Muscle layer of duodenum (tissue), 2 donors: ENCODE measurements around the gene RNLS.
A peak's percentile ranks its signal among the peaks of the same experiment; 100 is the strongest.

Experiments used
- H3K27ac ChIP-seq: one replicate; pipeline ENCODE4 v1.7.0; 2013; ENCODE audit warnings: mild to moderate bottlenecking, low read length
- H3K27me3 ChIP-seq: one replicate; pipeline ENCODE4 v1.7.0; 2013; ENCODE audit warnings: low read depth, mild to moderate bottlenecking, control low read depth, low read length
- H3K36me3 ChIP-seq, 2 donors: one replicate each; pipeline ENCODE4 v1.7.0; 2013; ENCODE audit warnings: low read length in 2 of 2, control low read depth in 1 of 2, mild to moderate bottlenecking in 1 of 2; ENCODE audit not compliant: insufficient read depth in 2 of 2, control insufficient read depth in 1 of 2
- H3K4me1 ChIP-seq, 2 donors: one replicate each; pipeline ENCODE4 v1.7.0; 2013; ENCODE audit warnings: low read length in 2 of 2, mild to moderate bottlenecking in 2 of 2, control low read depth in 1 of 2, moderate library complexity in 1 of 2; ENCODE audit not compliant: insufficient read depth in 2 of 2, control insufficient read depth in 1 of 2
- H3K4me3 ChIP-seq, 2 donors: one replicate each; pipeline ENCODE4 v1.7.0; 2013; ENCODE audit warnings: low read length in 2 of 2, low read depth in 1 of 2, mild to moderate bottlenecking in 1 of 2
- H3K9me3 ChIP-seq, 2 donors: one replicate each; pipeline ENCODE4 v1.7.0; 2013; ENCODE audit warnings: low read length in 2 of 2, control low read depth in 1 of 2, mild to moderate bottlenecking in 1 of 2; ENCODE audit not compliant: control insufficient read depth in 1 of 2
- donor health status: healthy.

The RNLS gene

DNA sequence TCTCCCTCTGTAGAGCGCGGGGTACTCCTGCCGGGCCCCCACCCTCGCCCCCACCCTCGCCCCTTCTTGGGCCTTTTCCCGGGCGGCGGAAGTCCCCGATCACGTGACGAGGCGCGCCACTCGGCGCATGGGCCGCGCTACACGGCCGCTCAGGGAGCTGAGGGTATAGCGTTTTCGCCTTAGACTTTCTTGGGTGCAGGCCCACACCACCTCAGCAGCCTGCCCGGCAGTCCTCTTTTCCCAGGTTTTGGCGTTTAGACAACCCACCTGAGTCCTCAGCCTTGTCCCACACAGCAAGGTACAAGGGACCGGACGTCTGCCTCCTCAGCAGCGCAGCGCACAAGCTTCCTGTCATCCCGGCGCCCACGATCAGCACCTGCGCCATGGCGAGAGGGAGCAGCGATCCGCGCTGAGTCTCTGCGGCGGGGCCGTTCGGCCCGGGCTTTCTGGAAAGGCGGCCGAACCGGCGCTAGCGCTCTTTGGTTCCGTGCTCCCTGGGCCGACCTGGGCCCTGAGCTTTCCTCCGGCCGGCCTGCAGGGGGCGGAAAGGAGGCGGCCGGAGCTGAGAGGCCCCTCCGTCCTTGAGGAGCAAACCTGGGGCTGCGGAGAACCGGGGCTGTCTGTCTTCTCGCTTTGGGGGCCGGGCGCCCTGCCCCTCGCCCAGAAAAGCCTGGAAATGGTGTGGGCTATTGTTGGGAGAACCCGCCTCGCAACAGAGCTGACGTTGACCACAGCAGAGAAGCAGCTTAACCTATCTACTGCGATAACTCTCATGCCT is at the start of gene RNLS:
Gene RNLS, minus strand, starts transcription at position 513 of the 778 bp plus-strand sequence.
- H3K9me3 ChIP-seq = no peaks in the 10 kb centered on the region
- H3K27ac ChIP-seq = peak within 1 kb of the TSS; percentile 88
- no peaks in the 10 kb centered on the region for H3K36me3 ChIP-seq
- H3K27me3 ChIP-seq = no peaks in the 10 kb centered on the region
- no peaks in the 10 kb centered on the region for H3K4me1 ChIP-seq
- peak within 1 kb of the TSS; percentile 72 to 78 for H3K4me3 ChIP-seq

GRCh38 chr10:88624840-88625239 is 41.7 kb upstream of the RNLS start:
- Histone ChIP-seq H3K27me3 (no peaks in the 10 kb centered on the region), H3K27ac (no peak overlapping the region), H3K36me3 (no peaks in the 10 kb centered on the region), H3K9me3 (peaks cover 0 to 2% of the 10 kb centered on the region in 2 donors), H3K4me1 (no peaks in the 10 kb centered on the region), H3K4me3 (no peak overlapping the region)

GRCh38 chr10:88623835-88624234 is 40.7 kb upstream of the RNLS start:
- H3K27ac ChIP-seq = no peak overlapping the region
- no peaks in the 10 kb centered on the region for H3K27me3 ChIP-seq
- no peaks in the 10 kb centered on the region for H3K9me3 ChIP-seq
- H3K4me3 ChIP-seq = no peak overlapping the region
- H3K4me1 ChIP-seq = no peaks in the 10 kb centered on the region
- no peaks in the 10 kb centered on the region for H3K36me3 ChIP-seq

DNA sequence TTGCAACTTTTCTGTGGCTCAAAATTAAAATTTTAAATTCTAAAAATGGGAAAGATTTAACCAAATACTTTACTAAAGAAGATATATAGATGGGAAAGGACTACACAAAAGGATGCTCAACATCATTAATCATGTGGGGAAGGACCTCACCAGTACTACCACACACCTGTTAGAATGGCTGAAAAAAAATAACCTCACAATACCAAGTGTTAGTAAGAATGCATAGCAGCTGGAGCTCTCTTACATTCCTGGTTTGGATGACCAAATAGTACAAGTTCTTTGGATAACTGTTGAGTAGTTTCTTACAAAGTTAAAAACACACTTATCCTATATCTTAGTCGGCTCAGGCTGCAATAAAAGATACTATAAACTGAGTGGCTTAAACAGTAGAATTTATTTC is 37.3 kb upstream of the RNLS start:
- no peaks in the 10 kb centered on the region for H3K9me3 ChIP-seq

GRCh38 chr10:88618496-88618895 is 35.4 kb upstream of the RNLS start:
- Histone ChIP-seq H3K27me3 (no peaks in the 10 kb centered on the region), H3K36me3 (no peaks in the 10 kb centered on the region), H3K4me3 (no peak overlapping the region), H3K27ac (no peak overlapping the region), H3K4me1 (no peaks in the 10 kb centered on the region), H3K9me3 (no peaks in the 10 kb centered on the region)

More for the DNA sequence above, 37.3 kb upstream of the RNLS start:
- Histone ChIP-seq H3K27me3 (no peaks in the 10 kb centered on the region), H3K36me3 (no peaks in the 10 kb centered on the region), H3K4me1 (no peaks in the 10 kb centered on the region), H3K4me3 (no peak overlapping the region), H3K27ac (no peak overlapping the region)

DNA sequence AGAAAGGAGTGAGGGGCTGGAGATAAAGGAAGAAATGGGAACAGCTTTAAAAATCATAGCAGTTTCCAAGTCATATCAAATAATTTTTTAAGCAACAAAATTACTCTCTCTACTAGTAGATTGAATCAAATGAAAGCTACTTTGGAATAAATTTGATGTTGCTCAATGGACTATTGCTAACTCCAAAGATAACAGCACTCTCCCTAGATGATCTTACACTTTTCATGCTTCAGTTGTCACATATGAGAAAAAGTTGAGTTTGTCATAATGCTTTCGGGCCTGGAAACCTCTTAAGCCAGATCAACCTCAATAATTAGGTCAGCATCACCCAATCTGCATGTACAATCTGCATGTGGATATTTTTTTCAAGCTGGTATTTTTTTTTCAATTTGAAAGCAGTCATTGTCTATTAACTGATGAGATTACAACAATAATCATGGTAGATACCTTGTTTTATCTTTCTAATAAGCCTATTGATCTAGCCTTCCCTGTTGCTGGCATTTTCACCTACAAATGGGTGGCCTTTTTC is 34.7 kb upstream of the RNLS start:
- Histone ChIP-seq H3K36me3 (no peaks in the 10 kb centered on the region), H3K4me3 (no peak overlapping the region), H3K27ac (no peak overlapping the region), H3K9me3 (no peaks in the 10 kb centered on the region), H3K4me1 (no peaks in the 10 kb centered on the region), H3K27me3 (no peaks in the 10 kb centered on the region)

- Histone ChIP-seq H3K27ac (no peak overlapping the region), H3K4me3 (no peak overlapping the region), H3K9me3 (no peaks in the 10 kb centered on the region), H3K27me3 (no peaks in the 10 kb centered on the region), H3K36me3 (no peaks in the 10 kb centered on the region), H3K4me1 (no peaks in the 10 kb centered on the region)
Measured at GRCh38 chr10:88616250-88616977, 33.3 kb upstream of the RNLS start.

- Histone ChIP-seq H3K4me3 (no peak overlapping the region), H3K36me3 (no peaks in the 10 kb centered on the region), H3K27ac (no peak overlapping the region), H3K4me1 (no peaks in the 10 kb centered on the region), H3K9me3 (no peaks in the 10 kb centered on the region), H3K27me3 (no peaks in the 10 kb centered on the region)
Measured at GRCh38 chr10:88608780-88609179, 25.7 kb upstream of the RNLS start.

- Histone ChIP-seq H3K4me1 (no peaks in the 10 kb centered on the region), H3K4me3 (no peak overlapping the region), H3K27me3 (no peaks in the 10 kb centered on the region), H3K36me3 (no peaks in the 10 kb centered on the region), H3K27ac (no peak overlapping the region), H3K9me3 (no peaks in the 10 kb centered on the region)
Measured at GRCh38 chr10:88608052-88608732, 25.1 kb upstream of the RNLS start.

GRCh38 chr10:88598055-88598454 is 14.9 kb upstream of the RNLS start:
- Histone ChIP-seq H3K4me1 (no peaks in the 10 kb centered on the region), H3K36me3 (no peaks in the 10 kb centered on the region), H3K4me3 (no peak overlapping the region), H3K9me3 (no peaks in the 10 kb centered on the region), H3K27ac (no peak overlapping the region), H3K27me3 (no peaks in the 10 kb centered on the region)

DNA sequence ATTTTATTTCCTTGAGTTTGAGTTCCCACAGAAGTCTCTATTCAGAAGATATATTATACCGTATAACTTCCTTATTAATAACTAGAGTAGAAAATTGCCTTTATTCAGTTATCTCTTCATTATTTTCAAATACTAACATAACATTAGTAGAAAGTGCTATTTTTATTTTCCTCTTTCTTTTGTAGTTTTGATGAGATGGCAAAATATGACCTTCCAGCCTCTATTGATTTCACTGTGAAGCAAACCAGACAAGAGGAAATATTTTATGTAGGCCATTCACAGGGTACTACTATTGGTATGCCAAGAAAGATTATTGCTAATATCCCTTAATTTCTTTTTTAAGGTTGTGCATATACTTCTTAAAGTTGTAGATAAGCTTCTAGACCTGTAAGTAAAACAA is 11.4 kb upstream of the RNLS start:
- H3K4me3 ChIP-seq = no peak overlapping the region
- no peaks in the 10 kb centered on the region for H3K36me3 ChIP-seq
- H3K9me3 ChIP-seq = no peaks in the 10 kb centered on the region
- no peak overlapping the region for H3K27ac ChIP-seq
- H3K4me1 ChIP-seq = no peaks in the 10 kb centered on the region
- H3K27me3 ChIP-seq = no peaks in the 10 kb centered on the region
